ENCODE results near the gene PDSS1.

- TF ChIP-seq POLR2A (IDR thresholded peaks at IDR 0.05; ENCODE audit: low read depth, low read length): no peak
- no peak for TF ChIP-seq POLR2AphosphoS5 (IDR thresholded peaks at IDR 0.05; ENCODE audit: low read depth, low read length)
- TF ChIP-seq TAF1 (IDR thresholded peaks at IDR 0.05; ENCODE audit: borderline replicate concordance, low read depth, low read length): no peak
These were observed 3.6 kb downstream of the PDSS1 start for GRCh38 chr10:26700884-26701630.

All from GM12892 (cell line).